AG09309 (cell line): Measurements from ENCODE around the gene CLEC16A.

Experiments
- DNase-seq: peaks from one replicate; pipeline ENCODE4 v3.0.0-alpha.2; 2010; ENCODE audit warnings: low read depth
- H3K4me3 ChIP-seq: 2 replicates; pipeline ENCODE4 v1.5.1; 2011; ENCODE audit warnings: mild to moderate bottlenecking, low read depth, low read length, moderate library complexity; ENCODE audit not compliant: control insufficient read depth
- CTCF ChIP-seq: IDR thresholded peaks from 2 replicates; pipeline ENCODE4 v1.5.1; 2011; ENCODE audit warnings: mild to moderate bottlenecking, low read depth, low read length, inconsistent platforms; ENCODE audit not compliant: insufficient read depth, control insufficient read depth; ENCODE audit errors: missing control alignments

Gene CLEC16A

GRCh38 chr16:11025120-11025531 is 80.8 kb downstream of the CLEC16A start:
- no peak for DNase-seq
- TF ChIP-seq CTCF = no peak
- H3K4me3 ChIP-seq = no peak overlapping the region

GRCh38 chr16:11029948-11030347 is 85.6 kb downstream of the CLEC16A start:
- no peak for DNase-seq
- no peak overlapping the region for H3K4me3 ChIP-seq

GRCh38 chr16:11030990-11031510 is 86.7 kb downstream of the CLEC16A start:
- no peak for DNase-seq
- TF ChIP-seq CTCF = no peak
- H3K4me3 ChIP-seq = no peak overlapping the region

More at GRCh38 chr16:11029948-11030347, 85.6 kb downstream of the CLEC16A start:
- no peak for TF ChIP-seq CTCF

- DNase-seq = no peak
- TF ChIP-seq CTCF = no peak
- H3K4me3 ChIP-seq = no peak overlapping the region
These were observed 87.9 kb downstream of the CLEC16A start for GRCh38 chr16:11032000-11032921.

- peak; percentile 39 for DNase-seq
- H3K4me3 ChIP-seq = no peak overlapping the region
- no peak for TF ChIP-seq CTCF
These were observed 88.5 kb downstream of the CLEC16A start for GRCh38 chr16:11032922-11033291.

GRCh38 chr16:11033629-11034420 is 89.5 kb downstream of the CLEC16A start:
- no peak for TF ChIP-seq CTCF
- H3K4me3 ChIP-seq = no peak overlapping the region
- DNase-seq = peak; percentile 77
